ENCODE measurements around the gene PLAGL2.

Gene PLAGL2

DNA sequence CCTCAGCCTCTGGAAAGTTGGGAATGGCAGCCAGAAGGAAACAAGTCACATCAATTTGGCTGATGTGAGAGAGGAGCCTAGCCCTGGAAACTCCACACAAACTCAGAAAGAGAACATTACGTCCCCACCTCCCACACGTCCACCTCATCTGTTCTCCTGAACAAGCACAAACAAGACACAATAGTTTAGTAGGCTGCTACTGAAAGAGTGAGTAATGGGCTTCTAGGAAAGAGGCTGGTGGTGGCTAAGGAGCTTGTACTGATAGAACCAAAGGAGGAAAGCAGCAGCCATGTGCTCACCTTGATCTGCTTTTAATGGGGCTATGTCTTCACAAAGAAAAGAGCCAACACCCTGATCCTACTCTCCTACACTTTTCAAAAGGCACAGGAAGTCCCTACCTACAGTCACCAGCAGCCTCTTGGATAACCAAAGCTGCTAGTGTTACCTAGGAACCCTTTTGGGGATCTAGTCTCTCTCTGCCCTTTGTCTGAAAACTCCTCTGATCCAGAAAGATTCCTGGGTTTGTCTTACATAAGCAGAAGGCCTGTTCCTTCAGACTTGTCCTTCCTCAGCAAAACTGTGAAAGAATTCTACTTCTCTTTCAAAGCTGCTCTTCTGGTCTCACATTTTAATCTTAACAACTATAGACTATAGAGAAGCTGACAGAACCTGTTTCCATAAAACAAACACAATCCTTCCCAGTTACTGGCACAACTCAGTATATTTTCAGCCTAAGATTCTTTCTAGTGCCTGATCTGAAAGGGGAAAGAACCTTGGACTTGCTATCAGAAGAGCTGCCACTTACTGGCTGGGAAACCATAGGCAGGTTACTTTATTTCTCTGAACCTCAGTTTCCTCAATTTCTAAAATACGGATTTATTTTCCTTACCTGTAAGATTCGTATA, 3.1 kb downstream of the PLAGL2 start:
- H2AFZ ChIP-seq (ENCODE audit: low read length) = no peak overlapping the region
- no peaks in the 10 kb centered on the region for H3K9me2 ChIP-seq (replicated peaks; ENCODE audit: insufficient read depth, low read length)
- H3K4me1 ChIP-seq (ENCODE audit: low read length) = peaks cover 22% of the 10 kb centered on the region
- H3K79me2 ChIP-seq (ENCODE audit: low read length) = peaks cover 91% of the 10 kb centered on the region
- peaks cover 10% of the 10 kb centered on the region; the same call in 1 of the 2 replicates for H3F3A ChIP-seq (ENCODE audit: insufficient read depth, low read length)
- H3K4me3 ChIP-seq (ENCODE audit: low read length) = no peak overlapping the region
- no peak for DNase-seq
- H3K27ac ChIP-seq (ENCODE audit: low read length) = no peak overlapping the region
- H3K4me2 ChIP-seq (ENCODE audit: low read depth, low read length) = no peak overlapping the region
- 0 out of 2 replicates have a peak, but pooled peaks cover 3% of the 10 kb centered on the region for H3K36me3 ChIP-seq (replicated peaks; ENCODE audit: insufficient read depth, low read length)
- H4K20me1 ChIP-seq (ENCODE audit: insufficient read depth, low read length) = peaks cover 8% of the 10 kb centered on the region; the same call in 1 of the 2 replicates
- no peaks in the 10 kb centered on the region for H3K9me3 ChIP-seq (replicated peaks; ENCODE audit: insufficient read depth, low read length)
- H3K27me3 ChIP-seq (replicated peaks; ENCODE audit: insufficient read depth, low read length) = no peaks in the 10 kb centered on the region
- TF ChIP-seq EZH2 (optimal IDR thresholded peaks at IDR 0.05; ENCODE audit: low read depth, low read length) = no peak
- TF ChIP-seq EZH2phosphoT487 (IDR thresholded peaks at IDR 0.05; ENCODE audit: low read length) = no peak
- TF ChIP-seq, protein P1, sequence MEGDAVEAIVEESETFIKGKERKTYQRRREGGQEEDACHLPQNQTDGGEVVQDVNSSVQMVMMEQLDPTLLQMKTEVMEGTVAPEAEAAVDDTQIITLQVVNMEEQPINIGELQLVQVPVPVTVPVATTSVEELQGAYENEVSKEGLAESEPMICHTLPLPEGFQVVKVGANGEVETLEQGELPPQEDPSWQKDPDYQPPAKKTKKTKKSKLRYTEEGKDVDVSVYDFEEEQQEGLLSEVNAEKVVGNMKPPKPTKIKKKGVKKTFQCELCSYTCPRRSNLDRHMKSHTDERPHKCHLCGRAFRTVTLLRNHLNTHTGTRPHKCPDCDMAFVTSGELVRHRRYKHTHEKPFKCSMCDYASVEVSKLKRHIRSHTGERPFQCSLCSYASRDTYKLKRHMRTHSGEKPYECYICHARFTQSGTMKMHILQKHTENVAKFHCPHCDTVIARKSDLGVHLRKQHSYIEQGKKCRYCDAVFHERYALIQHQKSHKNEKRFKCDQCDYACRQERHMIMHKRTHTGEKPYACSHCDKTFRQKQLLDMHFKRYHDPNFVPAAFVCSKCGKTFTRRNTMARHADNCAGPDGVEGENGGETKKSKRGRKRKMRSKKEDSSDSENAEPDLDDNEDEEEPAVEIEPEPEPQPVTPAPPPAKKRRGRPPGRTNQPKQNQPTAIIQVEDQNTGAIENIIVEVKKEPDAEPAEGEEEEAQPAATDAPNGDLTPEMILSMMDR (IDR thresholded peaks at IDR 0.05; ENCODE audit: low read length) = no peak
- no peak overlapping the region for H3K9ac ChIP-seq (ENCODE audit: low read length)

DNA sequence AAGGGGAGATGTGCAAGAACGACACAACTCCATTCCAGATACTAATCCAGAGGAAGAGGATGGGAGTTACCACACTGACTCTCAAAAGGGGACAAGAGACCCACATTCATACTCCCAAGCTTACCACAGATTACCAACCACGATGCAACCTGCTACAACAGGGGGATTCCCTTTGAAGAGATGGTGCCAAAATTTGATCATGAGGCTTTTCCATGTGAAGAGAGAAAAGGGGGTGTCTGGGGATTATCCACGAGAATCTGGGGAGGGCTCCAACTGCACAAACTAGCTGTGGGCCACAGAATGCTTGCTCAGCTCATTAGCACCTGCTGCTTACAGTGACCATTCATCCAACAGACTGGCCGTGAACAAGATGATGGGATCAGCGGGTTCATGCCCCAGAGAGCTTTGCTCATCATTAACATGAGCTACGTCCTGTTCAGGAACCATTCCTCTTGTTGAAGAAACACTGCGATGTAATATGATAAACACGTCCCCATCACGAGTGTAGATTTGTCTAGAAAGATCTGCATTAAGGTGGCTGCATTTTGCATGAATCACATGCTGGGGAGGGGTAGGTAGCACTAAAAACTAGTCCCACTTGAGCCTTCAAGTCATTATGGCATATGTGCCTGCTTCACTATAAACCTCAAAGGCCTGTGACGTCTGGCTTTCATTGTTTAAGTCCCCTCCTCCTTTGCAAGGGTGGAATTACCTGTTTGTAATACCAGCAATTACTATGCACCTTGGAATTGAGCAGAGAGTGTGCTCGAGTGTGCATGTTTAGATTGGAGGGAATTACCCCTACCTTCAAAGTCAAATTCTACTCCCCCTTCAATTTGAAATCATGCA, 4.0 kb downstream of the PLAGL2 start:
- no peaks in the 10 kb centered on the region for H3K27me3 ChIP-seq (replicated peaks; ENCODE audit: insufficient read depth, low read length)
- no peak overlapping the region for H3K9ac ChIP-seq (ENCODE audit: low read length)
- H3K9me2 ChIP-seq (replicated peaks; ENCODE audit: insufficient read depth, low read length) = no peaks in the 10 kb centered on the region
- H4K20me1 ChIP-seq (ENCODE audit: insufficient read depth, low read length) = peaks cover 8% of the 10 kb centered on the region; the same call in 1 of the 2 replicates
- TF ChIP-seq, protein P1 (IDR thresholded peaks at IDR 0.05; ENCODE audit: low read length) = no peak
- no peak for TF ChIP-seq EZH2phosphoT487 (IDR thresholded peaks at IDR 0.05; ENCODE audit: low read length)
- no peak for TF ChIP-seq EZH2 (optimal IDR thresholded peaks at IDR 0.05; ENCODE audit: low read depth, low read length)
- no peak for DNase-seq
- no peak overlapping the region for H3K4me3 ChIP-seq (ENCODE audit: low read length)
- H3K27ac ChIP-seq (ENCODE audit: low read length) = no peak overlapping the region
- peaks cover 22% of the 10 kb centered on the region for H3K4me1 ChIP-seq (ENCODE audit: low read length)
- no peak overlapping the region for H3K4me2 ChIP-seq (ENCODE audit: low read depth, low read length)
- H3K36me3 ChIP-seq (replicated peaks; ENCODE audit: insufficient read depth, low read length) = 0 out of 2 replicates have a peak, but pooled peaks cover 3% of the 10 kb centered on the region
- H3K9me3 ChIP-seq (replicated peaks; ENCODE audit: insufficient read depth, low read length) = no peaks in the 10 kb centered on the region
- H3K79me2 ChIP-seq (ENCODE audit: low read length) = peaks cover 90% of the 10 kb centered on the region
- H2AFZ ChIP-seq (ENCODE audit: low read length) = no peak overlapping the region
- 0 out of 2 replicates have a peak, but pooled peaks cover 4% of the 10 kb centered on the region for H3F3A ChIP-seq (ENCODE audit: insufficient read depth, low read length)

DNA sequence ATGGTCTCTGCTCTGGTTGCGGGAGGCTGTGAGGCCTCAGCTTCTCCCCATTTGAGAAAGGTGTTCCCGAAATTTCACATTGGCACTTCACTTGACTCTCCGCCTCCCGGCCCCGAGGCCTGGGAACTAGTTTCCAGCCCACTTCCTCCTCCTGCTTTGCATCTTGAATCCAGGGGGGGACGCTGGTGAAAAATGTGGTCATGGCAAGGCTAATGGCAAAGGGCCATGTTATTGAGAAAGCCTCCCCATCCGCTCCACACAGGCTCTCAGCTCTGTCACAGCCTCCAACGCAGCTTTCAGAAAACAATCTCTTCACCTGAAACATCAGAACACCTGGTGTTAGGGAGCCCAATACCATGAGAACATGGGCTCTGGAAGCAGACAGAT, 5.6 kb downstream of the PLAGL2 start:
- peaks cover 22% of the 10 kb centered on the region for H3K4me1 ChIP-seq (ENCODE audit: low read length)
- H3K27ac ChIP-seq (ENCODE audit: low read length) = no peak overlapping the region

More for the DNA sequence above, 5.6 kb downstream of the PLAGL2 start:
- H3K9ac ChIP-seq (ENCODE audit: low read length) = no peak overlapping the region
- H3K4me3 ChIP-seq (ENCODE audit: low read length) = no peak overlapping the region
- H3K79me2 ChIP-seq (ENCODE audit: low read length) = peaks cover 89% of the 10 kb centered on the region
- no peaks in the 10 kb centered on the region for H3K9me3 ChIP-seq (replicated peaks; ENCODE audit: insufficient read depth, low read length)
- no peak overlapping the region for H2AFZ ChIP-seq (ENCODE audit: low read length)
- no peaks in the 10 kb centered on the region for H3K27me3 ChIP-seq (replicated peaks; ENCODE audit: insufficient read depth, low read length)
- TF ChIP-seq, protein P1 (IDR thresholded peaks at IDR 0.05; ENCODE audit: low read length) = no peak
- TF ChIP-seq EZH2phosphoT487 (IDR thresholded peaks at IDR 0.05; ENCODE audit: low read length) (no peak), EZH2 (optimal IDR thresholded peaks at IDR 0.05; ENCODE audit: low read depth, low read length) (no peak)
- no peak for DNase-seq
- peaks cover 9% of the 10 kb centered on the region for H3K36me3 ChIP-seq (replicated peaks; ENCODE audit: insufficient read depth, low read length)
- H3K9me2 ChIP-seq (replicated peaks; ENCODE audit: insufficient read depth, low read length) = no peaks in the 10 kb centered on the region
- no peaks in the 10 kb centered on the region for H3F3A ChIP-seq (ENCODE audit: insufficient read depth, low read length)
- no peak overlapping the region for H3K4me2 ChIP-seq (ENCODE audit: low read depth, low read length)
- peaks cover 8% of the 10 kb centered on the region; the same call in 1 of the 2 replicates for H4K20me1 ChIP-seq (ENCODE audit: insufficient read depth, low read length)
